ENCODE results near the gene TRIM6.

TRIM6 gene

GRCh38 chr11:5658318-5658717 lies 61.9 kb downstream of the TRIM6 start:
- no peak for TF ChIP-seq CTCF (IDR thresholded peaks at IDR 0.05)

Data from LNCAP (cell line).